Left forelimb (tissue), 1 donor: ENCODE measurements around the gene CCN2.

Experiments used
- DNase-seq: peaks from one replicate; pipeline ENCODE4 v3.0.0-alpha.2; 2018; ENCODE audit warnings: low spot score

CCN2 gene

GRCh38 chr6:131966443-131966842 lies 15.3 kb upstream of the CCN2 start:
- no peak for DNase-seq

GRCh38 chr6:131963063-131963462 lies 11.9 kb upstream of the CCN2 start:
- no peak for DNase-seq

- no peak for DNase-seq
Observed at GRCh38 chr6:131960371-131961133, 9.4 kb upstream of the CCN2 start.

GRCh38 chr6:131958542-131959470 lies 7.6 kb upstream of the CCN2 start:
- no peak for DNase-seq

GRCh38 chr6:131958095-131958494 lies 6.9 kb upstream of the CCN2 start:
- no peak for DNase-seq

- no peak for DNase-seq
Observed at GRCh38 chr6:131955876-131956275, 4.7 kb upstream of the CCN2 start.

GRCh38 chr6:131955192-131955591 lies 4.0 kb upstream of the CCN2 start:
- DNase-seq: no peak

GRCh38 chr6:131954775-131955107 lies 3.6 kb upstream of the CCN2 start:
- peak; percentile 87 for DNase-seq

- DNase-seq: no peak
Observed at GRCh38 chr6:131954059-131954774, 3.0 kb upstream of the CCN2 start.

GRCh38 chr6:131952886-131953509 lies 1.8 kb upstream of the CCN2 start:
- no peak for DNase-seq

GRCh38 chr6:131951576-131952230 lies 531 bp upstream of the CCN2 start:
- no peak for DNase-seq

GRCh38 chr6:131949909-131950766 lies 1.0 kb downstream of the CCN2 start:
- DNase-seq: peak; percentile 88

- no peak for DNase-seq
Observed at GRCh38 chr6:131949620-131949908, 1.6 kb downstream of the CCN2 start.

GRCh38 chr6:131948692-131949619 lies 2.2 kb downstream of the CCN2 start:
- no peak for DNase-seq

- no peak for DNase-seq
Observed at GRCh38 chr6:131947986-131948661, 3.0 kb downstream of the CCN2 start.

- no peak for DNase-seq
Observed at GRCh38 chr6:131946992-131947955, 3.9 kb downstream of the CCN2 start.

- DNase-seq: no peak
Observed at GRCh38 chr6:131946404-131946991, 4.7 kb downstream of the CCN2 start.

- DNase-seq: no peak
Observed at GRCh38 chr6:131945971-131946370, 5.2 kb downstream of the CCN2 start.
